ENCODE results near the gene OR56A1.

OR56A1 gene

GRCh38 chr11:6061475-6061874 is 30.9 kb upstream of the OR56A1 start:
- DNase-seq (ENCODE audit: extremely low spot score): no peak
- ChIA-PET CTCF (no interaction called here), POLR2A (no interaction called here)

GRCh38 chr11:6057452-6057851 is 26.9 kb upstream of the OR56A1 start:
- POLR2A ChIA-PET: no interaction called here
- TF ChIP-seq CTCF (IDR thresholded peaks at IDR 0.05; ENCODE audit: control extremely low read depth, extremely low read depth, low read depth, missing control alignments): no peak
- DNase-seq (ENCODE audit: extremely low spot score): no peak
- CTCF ChIA-PET: no interaction called here

More at GRCh38 chr11:6061475-6061874, 30.9 kb upstream of the OR56A1 start:
- TF ChIP-seq CTCF (IDR thresholded peaks at IDR 0.05; ENCODE audit: control extremely low read depth, extremely low read depth, low read depth, missing control alignments): no peak

GRCh38 chr11:6055569-6055968 is 25.0 kb upstream of the OR56A1 start:
- TF ChIP-seq CTCF (IDR thresholded peaks at IDR 0.05; ENCODE audit: control extremely low read depth, extremely low read depth, low read depth, missing control alignments): no peak
- CTCF ChIA-PET: no interaction called here
- POLR2A ChIA-PET: no interaction called here
- no peak for DNase-seq (ENCODE audit: extremely low spot score)

- no peak for TF ChIP-seq CTCF (IDR thresholded peaks at IDR 0.05; ENCODE audit: control extremely low read depth, extremely low read depth, low read depth, missing control alignments)
- ChIA-PET CTCF (interaction anchor here (1.6 to 2.7 kb wide), 3 partner anchors 10 to 301 kb away, joined by 3 to 9 read pairs (median 3); no protein-coding TSS in a partner anchor), POLR2A (no interaction called here)
- DNase-seq (ENCODE audit: extremely low spot score): no peak
Observed at GRCh38 chr11:6052374-6052773, 21.8 kb upstream of the OR56A1 start.

- POLR2A ChIA-PET: no interaction called here
- CTCF ChIA-PET: interaction anchor here (1.0 to 2.9 kb wide), 5 partner anchors 8 to 322 kb away, joined by 3 to 9 read pairs (median 3); no protein-coding TSS in a partner anchor
- TF ChIP-seq CTCF (IDR thresholded peaks at IDR 0.05; ENCODE audit: control extremely low read depth, extremely low read depth, low read depth, missing control alignments): no peak
- DNase-seq (ENCODE audit: extremely low spot score): no peak
Observed at GRCh38 chr11:6040874-6041273, 10.3 kb upstream of the OR56A1 start.

GRCh38 chr11:6027501-6027900 is 3.1 kb downstream of the OR56A1 start:
- TF ChIP-seq CTCF (IDR thresholded peaks at IDR 0.05; ENCODE audit: control extremely low read depth, extremely low read depth, low read depth, missing control alignments): no peak
- POLR2A ChIA-PET: no interaction called here
- CTCF ChIA-PET: interaction anchor here (1.0 kb wide), 1 partner anchor 335 kb away, joined by 3 read pairs; no protein-coding TSS in a partner anchor
- DNase-seq (ENCODE audit: extremely low spot score): no peak

- no peak for DNase-seq (ENCODE audit: extremely low spot score)
- POLR2A ChIA-PET: no interaction called here
- CTCF ChIA-PET: no interaction called here
- no peak for TF ChIP-seq CTCF (IDR thresholded peaks at IDR 0.05; ENCODE audit: control extremely low read depth, extremely low read depth, low read depth, missing control alignments)
Observed at GRCh38 chr11:6025056-6025455, 5.5 kb downstream of the OR56A1 start.

Measured in GM10248 (cell line).